ENCODE results near the gene ARL3.

DNA sequence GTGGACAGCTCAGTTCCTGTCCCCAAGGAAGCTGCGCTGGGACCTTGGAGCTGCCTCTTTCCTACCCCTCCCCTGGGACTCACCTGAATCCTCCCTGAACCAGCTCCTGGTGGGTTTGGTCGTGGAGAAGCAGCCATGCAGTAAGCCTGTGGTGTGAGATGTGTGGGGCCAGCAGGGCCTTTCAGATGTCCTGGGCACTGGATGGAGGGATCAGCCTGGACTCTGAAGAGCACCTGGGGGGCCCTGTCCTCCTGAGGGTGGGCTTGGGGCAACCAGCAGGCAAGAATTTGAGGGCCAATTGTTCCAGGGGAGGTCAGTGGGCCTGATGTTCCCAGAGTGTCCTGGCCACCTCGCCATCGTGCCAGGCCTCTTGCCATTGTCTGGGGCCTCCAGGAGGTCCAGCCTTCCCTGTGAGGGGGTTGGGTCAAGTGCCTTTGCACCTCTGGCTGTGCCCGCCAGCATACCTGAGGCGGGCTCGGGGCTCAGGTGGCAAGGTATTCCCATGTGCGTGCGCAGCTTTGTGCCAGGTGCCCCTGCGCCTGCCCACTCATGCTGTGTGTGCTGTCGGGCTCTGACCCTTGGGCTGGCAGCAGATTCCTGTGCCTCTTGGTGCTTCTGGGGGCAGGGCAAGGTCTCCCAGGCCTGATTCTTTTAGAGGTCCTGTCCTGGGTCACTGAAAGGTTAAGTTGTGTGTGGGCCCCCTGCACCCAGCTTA is 62.6 kb downstream of the ARL3 start:
- TF ChIP-seq EP300 (IDR thresholded peaks at IDR 0.05), result no peak
- TF ChIP-seq, protein P1, sequence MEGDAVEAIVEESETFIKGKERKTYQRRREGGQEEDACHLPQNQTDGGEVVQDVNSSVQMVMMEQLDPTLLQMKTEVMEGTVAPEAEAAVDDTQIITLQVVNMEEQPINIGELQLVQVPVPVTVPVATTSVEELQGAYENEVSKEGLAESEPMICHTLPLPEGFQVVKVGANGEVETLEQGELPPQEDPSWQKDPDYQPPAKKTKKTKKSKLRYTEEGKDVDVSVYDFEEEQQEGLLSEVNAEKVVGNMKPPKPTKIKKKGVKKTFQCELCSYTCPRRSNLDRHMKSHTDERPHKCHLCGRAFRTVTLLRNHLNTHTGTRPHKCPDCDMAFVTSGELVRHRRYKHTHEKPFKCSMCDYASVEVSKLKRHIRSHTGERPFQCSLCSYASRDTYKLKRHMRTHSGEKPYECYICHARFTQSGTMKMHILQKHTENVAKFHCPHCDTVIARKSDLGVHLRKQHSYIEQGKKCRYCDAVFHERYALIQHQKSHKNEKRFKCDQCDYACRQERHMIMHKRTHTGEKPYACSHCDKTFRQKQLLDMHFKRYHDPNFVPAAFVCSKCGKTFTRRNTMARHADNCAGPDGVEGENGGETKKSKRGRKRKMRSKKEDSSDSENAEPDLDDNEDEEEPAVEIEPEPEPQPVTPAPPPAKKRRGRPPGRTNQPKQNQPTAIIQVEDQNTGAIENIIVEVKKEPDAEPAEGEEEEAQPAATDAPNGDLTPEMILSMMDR (IDR thresholded peaks at IDR 0.05), result no peak
- no peak for TF ChIP-seq POLR2AphosphoS5 (IDR thresholded peaks at IDR 0.05)

Measured in esophagus muscularis mucosa (tissue), 4 donors.